H9 (cell line): Measurements from ENCODE around the gene DAAM2. TPM values are rescaled to one million over a fixed set of nuclear protein-coding genes. Genes with fewer than 3 reads are reported as not detected.

Experiments
- DNase-seq: peaks from one replicate; pipeline ENCODE4 v3.0.0-alpha.2; 2017
- H2AFZ ChIP-seq: one replicate; pipeline ENCODE4 v1.6.1; 2013; ENCODE audit warnings: mild to moderate bottlenecking, low read length, control low read depth, moderate library complexity
- H2AK5ac ChIP-seq: 2 replicates; pipeline ENCODE4 v1.6.1; 2013; ENCODE audit warnings: low read length, control low read depth, mixed read lengths; ENCODE audit not compliant: insufficient read length
- H2BK120ac ChIP-seq: one replicate; pipeline ENCODE4 v1.6.1; 2013; ENCODE audit warnings: low read depth, mild to moderate bottlenecking, low read length, control low read depth, inconsistent platforms; ENCODE audit not compliant: poor library complexity, severe bottlenecking
- H2BK12ac ChIP-seq: 2 replicates; pipeline ENCODE4 v1.6.1; 2013; ENCODE audit warnings: low read length, control low read depth, mixed read lengths, low read depth; ENCODE audit not compliant: insufficient read length
- H2BK15ac ChIP-seq: 2 replicates; pipeline ENCODE4 v1.6.1; 2013; ENCODE audit warnings: low read depth, low read length, control low read depth
- H2BK20ac ChIP-seq: one replicate; pipeline ENCODE4 v1.6.1; 2013; ENCODE audit warnings: low read depth, mild to moderate bottlenecking, low read length, control low read depth, inconsistent platforms; ENCODE audit not compliant: poor library complexity, severe bottlenecking
- H2BK5ac ChIP-seq: 2 replicates; pipeline ENCODE4 v1.6.1; 2013; ENCODE audit warnings: low read length, control low read depth, mixed read lengths; ENCODE audit not compliant: insufficient read length
- H3K14ac ChIP-seq: 2 replicates; pipeline ENCODE4 v1.6.1; 2013; ENCODE audit warnings: low read length, control low read depth; ENCODE audit not compliant: insufficient read depth
- H3K18ac ChIP-seq: 2 replicates; pipeline ENCODE4 v1.6.1; 2013; ENCODE audit warnings: low read depth, mild to moderate bottlenecking, mixed read lengths, low read length, control low read depth; ENCODE audit not compliant: insufficient read length
- H3K23ac ChIP-seq: 2 replicates; pipeline ENCODE4 v1.6.1; 2013; ENCODE audit warnings: low read length, control low read depth, mixed read lengths, low read depth; ENCODE audit not compliant: insufficient read length
- H3K23me2 ChIP-seq: 2 replicates; pipeline ENCODE4 v1.6.1; 2013; ENCODE audit warnings: low read depth, mild to moderate bottlenecking, mixed read lengths, low read length, control low read depth; ENCODE audit not compliant: insufficient read length, poor library complexity, severe bottlenecking
- H3K27ac ChIP-seq: 2 replicates; pipeline ENCODE4 v1.5.1; 2013; ENCODE audit warnings: low read length, control low read depth, mixed read lengths, low read depth; ENCODE audit not compliant: insufficient read length
- H3K27me3 ChIP-seq: 2 replicates; pipeline ENCODE4 v1.6.1; 2013; ENCODE audit warnings: low read length, control low read depth, inconsistent platforms; ENCODE audit not compliant: insufficient read depth
- H3K4ac ChIP-seq: 2 replicates; pipeline ENCODE4 v1.6.1; 2013; ENCODE audit warnings: low read depth, mild to moderate bottlenecking, control low read depth, inconsistent platforms, low read length, moderate library complexity
- H3K4me1 ChIP-seq: 2 replicates; pipeline ENCODE4 v1.6.1; 2013; ENCODE audit warnings: low read length, control low read depth, inconsistent platforms; ENCODE audit not compliant: insufficient read depth
- H3K4me2 ChIP-seq: 2 replicates; pipeline ENCODE4 v1.6.1; 2013; ENCODE audit warnings: low read length, control low read depth, mixed read lengths; ENCODE audit not compliant: insufficient read length, insufficient read depth
- H3K56ac ChIP-seq: 2 replicates; pipeline ENCODE4 v1.6.1; 2013; ENCODE audit warnings: low read depth, mild to moderate bottlenecking, mixed read lengths, low read length, control low read depth; ENCODE audit not compliant: insufficient read length
- H3K79me1 ChIP-seq: 2 replicates; pipeline ENCODE4 v1.6.1; 2013; ENCODE audit warnings: low read depth, mild to moderate bottlenecking, moderate library complexity, low read length, control low read depth, inconsistent platforms; ENCODE audit not compliant: insufficient read depth, poor library complexity, severe bottlenecking
- H3K79me2 ChIP-seq: 2 replicates; pipeline ENCODE4 v1.6.1; 2013; ENCODE audit warnings: low read length, control low read depth, inconsistent platforms; ENCODE audit not compliant: insufficient read depth
- H3K9ac ChIP-seq: 2 replicates; pipeline ENCODE4 v1.6.1; 2013; ENCODE audit warnings: low read length, control low read depth, mixed read lengths; ENCODE audit not compliant: insufficient read length; ENCODE audit errors: extremely low read depth
- H3K9me3 ChIP-seq: one replicate; pipeline ENCODE4 v1.6.1; 2013; ENCODE audit warnings: low read depth, low read length, inconsistent platforms; ENCODE audit not compliant: control insufficient read depth
- H3T11ph ChIP-seq: one replicate; pipeline ENCODE4 v1.6.1; 2013; ENCODE audit warnings: mild to moderate bottlenecking, low read length, control low read depth, inconsistent platforms
- H4K20me1 ChIP-seq: one replicate; pipeline ENCODE4 v1.6.1; 2013; ENCODE audit not compliant: control insufficient read depth, insufficient read length, insufficient read depth
- H4K5ac ChIP-seq: 2 replicates; pipeline ENCODE4 v1.6.1; 2013; ENCODE audit warnings: low read depth, mild to moderate bottlenecking, mixed read lengths, low read length, control low read depth; ENCODE audit not compliant: insufficient read length
- H4K8ac ChIP-seq: replicated peaks from 2 replicates; pipeline ENCODE4 v1.6.1; 2013; ENCODE audit warnings: low read length, control low read depth, mixed read lengths, low read depth; ENCODE audit not compliant: insufficient read length
- H4K91ac ChIP-seq: 2 replicates; pipeline ENCODE4 v1.6.1; 2013; ENCODE audit warnings: low read depth, mild to moderate bottlenecking, moderate library complexity, mixed read lengths, low read length, control low read depth; ENCODE audit not compliant: insufficient read length
- H3K27ac Mint-ChIP-seq, 3 experiments: 2 replicates in 2 of 3; 3 replicates in 1 of 3; pipeline ENCODE4 v1.8.0; 2020 to 2021; ENCODE audit warnings: mixed read lengths in 3 of 3, mild to moderate bottlenecking in 1 of 3, moderate library complexity in 1 of 3
- H3K27me3 Mint-ChIP-seq: 2 replicates; pipeline ENCODE4 v1.8.0; 2021; ENCODE audit warnings: low read depth, mild to moderate bottlenecking, moderate library complexity, mixed read lengths
- H3K36me3 Mint-ChIP-seq, 3 experiments: 2 replicates in 2 of 3; 3 replicates in 1 of 3; pipeline ENCODE4 v1.8.0; 2020 to 2021; ENCODE audit warnings: low read depth in 3 of 3, mixed read lengths in 3 of 3; ENCODE audit not compliant: insufficient read depth in 1 of 3
- H3K4me1 Mint-ChIP-seq, 2 experiments: 2 replicates each; pipeline ENCODE4 v1.8.0; 2020; ENCODE audit warnings: mixed read lengths in 2 of 2
- H3K4me3 Mint-ChIP-seq, 2 experiments: 2 replicates in 1 of 2; 3 replicates in 1 of 2; pipeline ENCODE4 v1.8.0; 2020 to 2021; ENCODE audit warnings: mild to moderate bottlenecking in 2 of 2, mixed read lengths in 2 of 2, moderate library complexity in 1 of 2
- H3K9me3 Mint-ChIP-seq, 2 experiments: 2 replicates in 1 of 2; 3 replicates in 1 of 2; pipeline ENCODE4 v1.8.0; 2020; ENCODE audit warnings: mild to moderate bottlenecking in 2 of 2, mixed read lengths in 2 of 2, moderate library complexity in 1 of 2
- WGBS: extraction: QIAGEN DNeasy Blood & Tissue Kit; methylation state at CpG from one replicate; pipeline ENCODE4 v1.1.7; 2013; ENCODE audit warnings: missing lambda C conversion rate, low lambda C conversion rate, mixed read lengths; ENCODE audit not compliant: insufficient read length; ENCODE audit errors: extremely low coverage; 5-methylcytosine and 5-hydroxymethylcytosine counted together
- total RNA-seq: library from RNA; stranded (reverse); gene quantifications from 2 replicates; pipeline ENCODE4 v1.2.1, GENCODE V29; 2021
- TF ChIP-seq, protein P1 (sequence below): fragments of 200-600 bp; sonication (generic); conservative IDR thresholded peaks from 3 replicates; pipeline ENCODE4 v1.8.0; 2021; ENCODE audit warnings: antibody characterized with exemption, mild to moderate bottlenecking

Gene DAAM2
- total RNA-seq, 1 experiment from 2014 or later, result 1.1 TPM

DNA sequence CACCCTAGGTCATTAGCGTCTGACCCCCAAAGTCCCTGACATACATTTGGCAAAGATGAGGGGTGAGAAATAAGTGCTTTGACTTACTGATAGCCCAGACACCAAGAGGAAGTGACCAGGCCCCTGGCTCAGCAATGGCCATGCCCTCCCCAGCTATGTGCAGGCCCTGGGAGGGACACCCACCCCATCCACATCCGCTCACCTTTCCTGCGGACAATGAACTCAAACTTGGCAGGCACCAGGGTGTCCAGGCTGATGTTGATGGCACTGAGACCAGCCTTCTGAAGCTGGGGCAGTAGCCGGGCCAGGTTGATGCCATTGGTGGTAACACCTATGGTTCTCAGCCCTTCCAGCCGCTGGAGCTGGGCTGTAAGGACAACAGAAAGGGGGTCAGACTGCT is 123.7 kb downstream of the DAAM2 start:
- H3K14ac ChIP-seq, result no peak overlapping the region; the same call in 1 of the 2 replicates
- H3K4me1 Mint-ChIP-seq, result peaks cover 2 to 8% of the 10 kb centered on the region in 2 experiments
- no peak overlapping the region for H2AK5ac ChIP-seq
- no peak overlapping the region for H4K91ac ChIP-seq
- no peaks in the 10 kb centered on the region for H3K9me3 Mint-ChIP-seq
- no peak overlapping the region for H3K4me2 ChIP-seq
- H3K23me2 ChIP-seq, result no peaks in the 10 kb centered on the region
- WGBS, result no CpG with 5 or more reads among the region's 5 CpGs
- H3K56ac ChIP-seq, result no peak overlapping the region
- H3K27ac ChIP-seq, result no peak overlapping the region
- no peak overlapping the region for H2BK120ac ChIP-seq
- no peaks in the 10 kb centered on the region for H4K20me1 ChIP-seq
- H3K27ac Mint-ChIP-seq, result no peak overlapping the region
- H3K18ac ChIP-seq, result no peak overlapping the region
- no peaks in the 10 kb centered on the region for H3K4me1 ChIP-seq
- no peaks in the 10 kb centered on the region for H3K79me2 ChIP-seq
- H3K4ac ChIP-seq, result no peak overlapping the region
- no peaks in the 10 kb centered on the region for H3K27me3 Mint-ChIP-seq
- no peaks in the 10 kb centered on the region for H3K27me3 ChIP-seq
- no peak overlapping the region for H2BK5ac ChIP-seq
- H2BK15ac ChIP-seq, result no peak overlapping the region
- no peak overlapping the region for H4K8ac ChIP-seq
- no peak overlapping the region for H2AFZ ChIP-seq
- TF ChIP-seq, protein P1, sequence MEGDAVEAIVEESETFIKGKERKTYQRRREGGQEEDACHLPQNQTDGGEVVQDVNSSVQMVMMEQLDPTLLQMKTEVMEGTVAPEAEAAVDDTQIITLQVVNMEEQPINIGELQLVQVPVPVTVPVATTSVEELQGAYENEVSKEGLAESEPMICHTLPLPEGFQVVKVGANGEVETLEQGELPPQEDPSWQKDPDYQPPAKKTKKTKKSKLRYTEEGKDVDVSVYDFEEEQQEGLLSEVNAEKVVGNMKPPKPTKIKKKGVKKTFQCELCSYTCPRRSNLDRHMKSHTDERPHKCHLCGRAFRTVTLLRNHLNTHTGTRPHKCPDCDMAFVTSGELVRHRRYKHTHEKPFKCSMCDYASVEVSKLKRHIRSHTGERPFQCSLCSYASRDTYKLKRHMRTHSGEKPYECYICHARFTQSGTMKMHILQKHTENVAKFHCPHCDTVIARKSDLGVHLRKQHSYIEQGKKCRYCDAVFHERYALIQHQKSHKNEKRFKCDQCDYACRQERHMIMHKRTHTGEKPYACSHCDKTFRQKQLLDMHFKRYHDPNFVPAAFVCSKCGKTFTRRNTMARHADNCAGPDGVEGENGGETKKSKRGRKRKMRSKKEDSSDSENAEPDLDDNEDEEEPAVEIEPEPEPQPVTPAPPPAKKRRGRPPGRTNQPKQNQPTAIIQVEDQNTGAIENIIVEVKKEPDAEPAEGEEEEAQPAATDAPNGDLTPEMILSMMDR, result no peak
- no peak overlapping the region for H3K9ac ChIP-seq
- H3K23ac ChIP-seq, result no peak overlapping the region
- DNase-seq, result no peak
- no peaks in the 10 kb centered on the region for H3K79me1 ChIP-seq
- H4K5ac ChIP-seq, result no peak overlapping the region
- H3K9me3 ChIP-seq, result no peaks in the 10 kb centered on the region
- no peak overlapping the region for H3T11ph ChIP-seq
- H3K36me3 Mint-ChIP-seq, result peaks cover 12 to 36% (median 28%) of the 10 kb centered on the region in 3 experiments
- no peak overlapping the region for H3K4me3 Mint-ChIP-seq
- no peak overlapping the region for H2BK20ac ChIP-seq
- no peak overlapping the region for H2BK12ac ChIP-seq
